PFSK-1 (cell line): Measurements from ENCODE around the gene ERICH2.

Experiments used
- POLR2AphosphoS5 ChIP-seq: IDR thresholded peaks from 2 replicates; pipeline ENCODE4 v1.6.1; 2012; ENCODE audit warnings: low read depth, mild to moderate bottlenecking, control low read depth, low read length, moderate library complexity
- TAF1 ChIP-seq: IDR thresholded peaks from 2 replicates; pipeline ENCODE4 v1.6.1; 2012; ENCODE audit warnings: low read length, control low read depth, borderline replicate concordance; ENCODE audit not compliant: insufficient read depth

- TF ChIP-seq TAF1 (no peak), POLR2AphosphoS5 (no peak)
These were observed 27.2 kb upstream of the ERICH2 start for GRCh38 chr2:170742896-170743529.
